CD4-positive, alpha-beta T cell treated with Interleukin-12 subunit alpha and Interleukin-12 subunit beta, for 1 hour (primary cell): Measurements from ENCODE around the gene OPCML.

ENCODE experiments used
- DNase-seq: peaks from one replicate; pipeline ENCODE4 v3.0.0-alpha.2; 2020

Gene OPCML

DNA sequence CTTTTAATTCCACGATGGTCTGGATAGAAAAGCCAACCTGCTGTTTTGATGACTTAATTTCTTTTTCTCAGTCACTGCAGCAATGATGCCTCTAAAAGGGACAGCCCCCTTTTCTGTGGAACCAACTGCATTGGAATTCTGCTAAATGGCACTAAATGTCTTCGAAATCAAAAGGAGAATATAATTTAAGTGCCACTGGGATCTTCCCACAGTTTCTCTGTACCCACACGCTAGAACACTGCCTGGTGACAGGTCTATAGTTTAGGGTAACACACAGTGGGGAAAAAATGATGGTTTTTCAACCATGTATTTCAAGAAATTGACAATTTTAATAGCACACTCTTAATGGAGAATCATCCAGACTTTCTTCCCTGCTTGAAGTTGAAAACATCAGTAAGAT, 182.3 kb downstream of the OPCML start:
- no peak for DNase-seq

DNA sequence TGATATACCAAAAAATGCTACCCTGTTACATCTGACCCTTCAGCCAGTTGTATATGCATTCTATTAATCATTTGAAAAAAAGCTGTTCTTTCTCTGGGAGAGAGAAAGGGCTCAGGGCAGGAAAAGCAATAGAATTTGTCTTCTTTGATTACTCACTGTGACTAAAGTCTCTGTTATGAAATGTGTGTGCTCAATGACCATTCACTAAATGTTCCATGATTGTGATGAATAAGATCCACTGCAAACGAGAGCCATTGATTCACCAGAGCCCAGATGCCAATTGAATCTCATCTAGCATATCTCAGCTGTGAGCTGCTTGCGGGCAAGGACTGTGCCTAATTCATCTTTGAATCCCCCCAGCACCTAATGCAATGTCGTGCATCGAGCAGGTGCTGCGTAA, 184.3 kb downstream of the OPCML start:
- DNase-seq: no peak

DNA sequence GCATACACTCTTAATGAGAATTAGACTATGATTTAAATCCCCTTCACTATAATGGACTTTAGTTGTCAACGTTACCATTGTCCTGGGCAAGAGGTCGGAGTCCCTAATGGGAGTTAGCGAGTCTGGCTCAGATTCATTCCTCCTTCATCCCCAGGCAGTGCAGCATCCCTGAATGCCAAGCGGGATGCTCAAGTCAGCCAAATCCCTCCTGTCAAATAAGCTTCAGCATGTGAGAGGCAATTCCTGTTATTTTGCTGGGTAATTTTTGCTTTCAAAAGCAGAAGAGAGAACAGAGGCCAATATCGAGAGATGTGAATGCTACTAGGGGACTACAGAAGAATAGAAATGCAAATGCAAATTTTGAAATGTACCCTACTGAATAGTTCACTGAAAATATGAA, 186.2 kb downstream of the OPCML start:
- no peak for DNase-seq

DNA sequence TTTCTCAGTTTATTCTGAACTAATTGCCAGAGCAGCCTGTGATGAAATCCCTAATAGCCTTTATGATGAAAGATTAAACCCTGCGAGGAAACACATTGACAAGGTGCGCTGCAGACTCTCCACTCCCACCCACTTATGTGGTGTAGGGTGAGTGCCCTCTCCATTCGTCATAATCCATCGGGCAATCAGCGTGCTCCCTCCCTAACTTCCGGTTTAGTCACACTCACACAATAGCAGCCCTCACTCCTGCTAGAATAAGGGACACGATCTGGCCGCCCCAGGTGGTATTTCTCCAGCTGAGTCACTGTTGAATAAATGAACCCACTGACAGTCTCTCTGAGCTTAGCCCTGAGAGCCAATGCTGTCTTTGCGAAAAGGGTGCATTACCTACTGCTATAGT, 188.3 kb downstream of the OPCML start:
- DNase-seq: no peak

DNA sequence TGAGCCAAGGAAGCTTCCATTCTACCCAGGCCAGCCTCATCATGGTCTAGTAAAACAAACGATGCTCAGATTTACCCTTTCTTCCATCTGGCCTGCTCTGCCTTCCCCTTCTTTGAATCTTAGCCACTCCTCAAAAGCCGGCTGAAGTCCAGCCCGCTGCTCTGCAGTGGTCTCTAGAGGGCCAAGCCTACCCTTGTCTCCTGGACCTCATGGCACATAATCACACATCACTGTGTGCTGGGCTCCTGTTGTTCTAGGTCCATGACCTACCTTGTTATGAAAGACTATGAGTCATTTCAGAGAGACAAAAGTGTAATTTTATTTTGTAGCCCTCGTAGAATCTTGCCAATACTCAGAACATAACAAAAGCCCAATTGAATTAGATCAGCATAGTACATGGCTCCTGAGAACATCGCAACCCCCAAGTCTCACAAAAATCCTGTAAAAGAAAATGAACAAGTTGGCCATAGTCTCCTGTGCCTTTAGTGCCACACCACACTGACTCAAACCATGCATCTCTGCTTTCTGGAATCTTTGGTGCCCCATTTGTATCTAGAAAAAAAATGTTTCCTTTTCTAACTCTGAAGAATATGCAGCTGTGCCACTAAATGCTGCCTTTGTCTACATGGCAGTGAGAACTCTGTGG, 192.7 kb downstream of the OPCML start:
- no peak for DNase-seq

DNA sequence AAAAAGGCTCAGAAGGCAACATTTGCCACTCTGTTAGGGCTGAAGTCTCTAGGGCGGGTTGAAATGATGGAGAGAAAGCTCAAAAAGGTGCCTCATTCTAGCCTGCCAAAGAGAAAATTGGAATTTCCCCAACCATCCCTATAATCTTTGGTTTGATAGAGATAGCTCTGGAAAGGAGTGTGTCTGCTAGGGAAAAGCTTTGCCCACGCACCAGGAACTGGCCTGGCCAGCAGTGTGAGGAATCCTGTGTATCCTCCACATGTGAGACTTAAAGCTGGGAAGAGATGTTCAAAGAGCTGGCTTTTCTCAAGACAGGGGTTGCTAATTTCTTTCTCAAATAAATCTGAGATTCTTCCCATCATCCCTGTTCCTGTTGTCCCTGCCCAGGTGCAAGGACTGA, 193.7 kb downstream of the OPCML start:
- DNase-seq: no peak

DNA sequence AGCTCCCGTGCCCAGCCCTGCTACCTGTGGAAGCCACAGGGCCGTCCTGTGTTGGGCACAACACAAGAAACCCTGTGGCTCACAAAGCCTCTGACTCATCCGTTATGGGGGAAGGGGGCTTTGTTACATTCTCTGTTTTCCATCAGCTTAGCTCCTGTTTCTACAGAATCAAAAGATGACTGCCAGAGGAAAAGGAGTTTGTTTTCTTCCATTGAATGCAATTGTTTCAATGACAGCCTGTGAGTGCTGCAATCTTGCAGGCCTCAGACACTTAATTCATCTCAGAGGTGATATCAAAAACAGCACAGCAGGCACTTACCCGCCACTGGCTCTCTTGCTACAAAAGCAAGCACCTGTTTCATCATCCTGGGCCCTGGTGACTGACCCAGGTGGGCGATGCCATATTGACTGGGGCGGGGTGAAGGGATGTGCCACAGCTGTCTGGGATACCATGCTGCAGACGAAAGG, 194.3 kb downstream of the OPCML start:
- DNase-seq: no peak

DNA sequence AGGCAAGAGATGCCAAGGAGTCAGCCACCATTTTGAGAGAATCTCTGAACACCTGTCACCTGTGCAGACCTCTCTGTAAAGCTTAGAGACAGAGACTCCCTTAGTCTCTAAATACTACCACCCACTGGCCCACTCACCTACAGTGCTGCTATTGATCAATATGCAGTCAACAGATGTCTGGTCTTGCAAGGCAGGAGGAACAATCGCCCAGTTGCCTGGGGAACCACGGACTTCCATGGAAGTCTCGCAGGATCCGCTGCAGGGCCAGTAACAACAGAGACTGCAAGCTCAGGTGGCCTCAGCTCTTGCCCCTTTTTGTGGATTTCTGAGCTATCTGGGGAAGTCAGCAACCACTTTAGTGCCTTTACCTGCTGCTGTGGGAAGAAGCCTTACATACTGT, 195.1 kb downstream of the OPCML start:
- DNase-seq: no peak

DNA sequence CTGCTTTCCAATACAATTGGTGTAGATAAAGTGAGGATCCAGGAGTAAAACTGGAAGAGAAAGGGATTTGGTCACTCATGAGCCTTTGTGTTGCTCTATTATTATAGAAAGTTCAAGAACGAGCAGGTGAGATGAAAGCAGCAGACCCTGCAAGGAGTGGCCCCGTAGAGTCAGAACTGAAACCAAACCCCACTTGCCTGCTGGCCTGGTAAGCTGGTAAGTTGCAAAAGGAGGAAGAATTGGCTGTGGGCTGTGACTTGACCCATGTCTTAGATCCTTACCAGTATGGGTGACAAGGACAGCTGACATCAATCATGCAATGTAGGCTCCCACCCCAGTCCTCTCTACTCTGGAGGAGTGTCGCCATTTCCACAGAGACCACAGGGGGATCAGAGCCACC, 201.3 kb downstream of the OPCML start:
- DNase-seq: no peak

DNA sequence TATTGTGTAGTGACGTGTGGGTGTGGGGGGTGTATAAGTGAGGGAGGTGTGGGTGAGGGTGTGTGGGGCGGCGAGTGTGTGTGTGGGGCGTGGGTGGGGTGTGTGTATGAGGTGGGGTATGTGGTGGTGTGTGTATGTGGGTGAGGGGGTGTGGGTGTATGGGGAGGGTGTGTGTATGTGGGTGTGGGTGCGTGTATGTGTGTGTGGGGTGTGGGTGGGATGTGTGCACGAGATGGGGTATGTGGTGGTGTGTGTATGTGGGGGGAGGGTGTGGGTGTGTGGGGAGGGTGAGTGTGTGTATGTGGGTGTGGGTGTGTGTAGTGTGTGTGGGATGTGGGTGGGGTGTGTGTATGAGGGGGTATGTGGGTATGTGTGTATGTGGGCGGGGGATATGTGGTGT, 205.5 kb downstream of the OPCML start:
- no peak for DNase-seq

DNA sequence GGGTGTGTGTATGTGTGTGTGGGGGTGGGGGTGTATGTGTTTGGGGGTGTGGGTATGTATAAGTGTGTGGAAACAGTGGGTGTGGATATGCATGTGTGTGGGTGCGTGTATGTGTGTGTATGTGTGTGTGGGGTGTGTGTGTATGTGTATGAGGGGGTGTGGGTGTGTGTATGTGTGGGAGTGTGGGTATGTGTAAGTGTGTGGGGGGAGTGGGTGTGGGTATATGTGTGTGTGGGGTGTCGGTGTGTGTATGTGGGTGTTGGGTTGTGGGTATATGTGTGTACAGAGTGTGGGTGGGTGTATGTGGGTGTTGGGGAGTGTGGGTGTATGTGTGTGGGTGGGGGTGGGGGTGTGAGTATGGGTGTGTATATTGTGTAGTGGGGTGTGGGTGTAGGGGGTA, 206.0 kb downstream of the OPCML start:
- no peak for DNase-seq

DNA sequence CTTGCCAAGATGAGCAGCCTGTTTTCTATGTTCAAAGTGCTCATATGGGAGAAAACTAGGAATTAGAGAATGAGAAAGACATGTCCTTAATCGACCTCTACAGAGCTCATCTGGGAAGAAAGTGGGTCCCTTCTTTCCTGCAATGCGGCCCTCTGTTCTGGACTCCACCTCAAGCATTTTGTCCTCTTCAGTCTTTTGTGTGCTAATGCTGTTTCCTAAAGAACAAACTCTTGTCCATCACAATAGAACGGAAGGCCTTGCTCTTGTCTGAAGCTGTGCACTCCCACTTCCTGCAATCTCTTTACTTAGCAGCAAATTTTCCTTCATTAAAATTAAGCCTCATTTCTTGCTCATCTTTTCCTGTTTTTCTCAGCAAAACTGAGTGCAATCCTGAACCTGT, 206.6 kb downstream of the OPCML start:
- no peak for DNase-seq

DNA sequence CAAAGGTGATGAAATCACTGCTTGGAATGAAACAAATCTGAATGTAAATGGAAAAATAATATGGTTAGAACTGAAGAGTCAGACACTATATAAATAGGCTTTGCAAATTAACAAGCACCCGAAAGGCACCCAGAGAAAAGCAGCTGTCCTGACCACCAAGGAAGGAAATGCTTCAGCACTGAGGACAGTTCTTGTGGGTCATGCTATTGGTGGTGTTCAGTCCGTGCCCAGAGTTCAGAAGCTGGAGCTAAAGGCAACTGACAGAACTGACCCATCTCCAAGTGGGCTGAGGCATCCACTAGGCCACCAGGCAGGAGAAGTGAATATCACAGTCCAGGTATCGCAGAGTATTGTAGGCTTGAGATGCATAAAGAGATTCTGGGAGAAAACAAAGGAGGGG, 208.9 kb downstream of the OPCML start:
- no peak for DNase-seq

DNA sequence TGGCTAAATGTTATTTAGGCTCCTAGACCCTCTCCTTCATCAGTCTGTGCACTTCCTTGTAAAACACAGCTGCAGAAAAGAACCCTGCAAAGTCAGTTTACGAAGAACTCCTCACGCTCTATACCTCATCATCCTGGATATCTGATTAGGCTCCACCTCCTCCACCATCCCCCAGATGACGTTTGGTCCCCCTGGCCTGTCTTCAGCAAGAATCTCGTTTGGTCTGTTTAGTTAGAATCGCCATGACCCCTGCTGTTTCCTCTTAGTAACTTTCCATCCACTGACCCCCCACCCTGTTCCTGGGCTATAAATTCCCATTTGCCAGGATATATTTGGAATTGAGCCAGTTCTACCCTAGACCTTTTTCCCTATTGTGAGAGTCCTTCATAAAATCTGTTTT, 214.1 kb downstream of the OPCML start:
- no peak for DNase-seq

DNA sequence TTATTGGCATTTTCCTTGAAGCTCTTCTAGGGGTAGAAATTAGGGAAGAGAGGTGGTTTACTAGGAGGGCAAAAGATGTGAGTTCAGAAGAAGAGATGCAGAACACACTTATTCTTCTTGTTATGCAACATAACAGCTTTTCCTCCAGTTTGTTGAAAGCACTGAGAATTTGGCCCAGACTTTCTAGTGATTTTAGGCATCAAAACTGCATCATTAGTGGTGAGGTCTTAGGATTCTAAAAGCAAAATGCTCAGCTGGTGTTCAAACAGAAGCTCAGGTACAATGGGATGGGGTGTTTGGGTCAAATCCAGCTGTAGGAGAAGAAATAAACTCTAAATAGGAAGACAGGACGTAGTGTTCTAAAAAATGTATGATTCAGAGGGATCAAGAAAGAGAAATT, 221.1 kb downstream of the OPCML start:
- DNase-seq: no peak

DNA sequence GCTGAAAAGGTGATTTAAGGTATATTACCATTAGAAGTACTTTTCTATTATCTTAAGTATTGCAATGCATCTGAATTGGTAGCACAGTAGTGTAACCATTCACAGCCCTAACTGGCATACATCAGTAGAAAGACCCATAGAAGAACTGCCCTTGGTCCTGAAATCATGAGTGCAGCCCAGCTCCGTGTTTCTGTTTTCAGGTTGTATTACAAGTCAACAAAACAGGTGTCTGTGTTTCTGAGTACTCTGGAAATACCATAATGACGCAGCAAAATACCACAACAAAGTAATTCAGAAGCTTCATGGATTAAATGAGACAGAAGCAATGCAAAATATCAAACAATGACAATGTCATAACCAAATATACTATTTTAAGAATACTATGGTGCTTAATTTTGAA, 226.3 kb downstream of the OPCML start:
- no peak for DNase-seq

DNA sequence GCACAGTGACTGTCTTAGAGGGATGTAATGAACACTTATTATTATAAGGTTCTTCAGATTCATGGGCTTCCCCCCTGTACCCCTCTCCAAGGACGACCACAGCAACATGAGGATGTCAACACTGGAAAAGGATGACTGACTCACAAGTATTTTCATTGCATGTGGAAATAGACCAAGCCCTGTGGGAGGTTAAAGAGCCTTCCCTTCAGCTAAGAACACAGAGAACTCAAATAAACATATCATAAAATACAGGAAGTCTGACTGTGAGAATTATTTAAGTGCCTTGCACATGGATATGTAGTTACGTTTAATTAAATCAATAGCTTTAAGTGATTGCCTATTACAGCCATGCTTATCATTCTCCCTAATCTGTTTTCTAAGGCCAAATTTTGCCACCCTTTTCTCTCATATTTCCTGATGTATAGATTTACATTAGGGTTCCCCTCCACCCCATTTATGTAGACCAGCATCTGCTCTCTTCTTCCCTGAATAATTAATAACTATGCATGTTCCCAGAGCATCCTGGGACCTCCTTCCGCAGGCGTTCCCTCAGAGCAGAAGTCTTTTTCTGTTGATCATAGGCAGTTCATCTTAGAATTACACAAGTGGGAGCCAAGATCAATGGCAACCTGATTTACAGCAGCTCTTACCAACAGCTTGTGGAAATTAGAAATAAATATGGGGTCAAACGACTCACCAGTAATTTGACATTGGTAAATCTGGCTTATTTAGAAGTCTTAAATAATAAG, 226.9 kb downstream of the OPCML start:
- no peak for DNase-seq

DNA sequence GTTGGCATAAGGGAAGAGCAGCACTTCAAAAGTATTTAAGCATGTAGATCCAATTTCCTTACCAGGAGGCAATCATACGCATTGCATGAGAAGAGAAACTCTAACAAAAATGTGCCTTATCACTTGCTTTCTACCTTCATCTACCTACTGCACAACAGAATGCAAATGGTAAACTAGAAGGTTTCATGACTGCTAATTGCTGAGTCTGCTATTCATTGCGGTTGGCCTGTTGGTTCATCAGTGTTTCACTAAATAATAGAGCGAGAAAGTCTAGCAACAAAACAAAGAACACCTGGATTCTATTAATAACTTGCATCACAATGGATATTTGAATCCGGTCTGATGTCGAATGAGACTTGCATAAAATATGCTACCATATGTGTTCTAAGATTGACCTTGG, 229.0 kb downstream of the OPCML start:
- DNase-seq: no peak

DNA sequence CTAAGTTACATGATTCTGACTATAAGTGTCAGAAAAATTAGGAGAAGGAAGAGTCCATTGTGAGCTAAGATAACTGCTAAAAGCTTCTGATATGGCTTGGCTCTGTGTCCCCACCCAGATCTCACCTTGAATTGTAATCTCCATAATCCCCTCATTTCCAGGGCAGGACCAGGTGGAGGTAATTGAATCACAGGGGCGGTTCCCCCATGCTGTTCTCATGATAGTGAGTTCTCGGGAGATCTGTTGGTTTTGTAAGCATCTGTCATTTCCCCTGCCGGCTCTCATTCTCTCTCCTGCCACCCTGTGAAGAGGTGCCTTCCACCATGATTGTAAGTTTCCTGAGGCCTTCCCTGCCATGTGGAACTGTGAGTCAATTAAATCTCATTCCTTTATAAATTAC, 230.2 kb downstream of the OPCML start:
- no peak for DNase-seq

DNA sequence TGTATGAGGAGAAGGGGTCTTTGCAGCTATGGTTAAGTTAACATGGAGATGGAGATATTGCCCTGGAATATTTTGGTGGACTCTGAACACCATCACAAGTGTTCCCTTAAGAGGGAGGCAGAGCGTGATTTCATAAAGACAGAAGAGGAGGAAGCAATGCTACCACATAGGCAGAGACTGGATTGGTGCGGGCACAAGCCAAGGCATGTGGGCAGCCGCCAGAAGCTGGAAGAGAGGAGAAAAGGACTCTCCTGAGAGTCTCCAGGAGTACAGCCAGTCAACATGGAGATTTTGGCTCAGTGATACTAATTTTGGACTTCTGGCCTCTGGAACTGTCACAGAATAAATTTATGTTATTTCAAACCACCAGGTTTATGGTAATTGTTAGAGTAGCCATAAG, 231.6 kb downstream of the OPCML start:
- no peak for DNase-seq

DNA sequence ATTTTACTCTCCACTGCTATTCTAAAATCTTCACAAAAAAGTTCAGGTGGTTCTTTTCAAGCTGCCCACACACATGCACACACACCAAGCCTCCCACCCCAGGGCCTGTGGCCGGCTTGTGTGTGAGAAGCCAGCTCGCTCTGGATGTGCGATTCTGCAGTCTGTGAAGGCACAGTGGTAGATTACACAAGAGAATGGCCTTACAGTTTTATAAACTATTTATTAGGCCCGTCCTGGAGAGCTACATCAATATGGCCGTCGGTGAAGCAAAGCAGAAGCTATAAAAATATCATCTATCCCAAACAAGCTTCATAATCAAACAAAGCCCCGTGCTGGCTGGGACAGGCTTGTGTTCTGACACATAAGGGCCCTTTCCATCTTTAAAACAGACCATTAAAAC, 240.5 kb downstream of the OPCML start:
- DNase-seq: no peak

DNA sequence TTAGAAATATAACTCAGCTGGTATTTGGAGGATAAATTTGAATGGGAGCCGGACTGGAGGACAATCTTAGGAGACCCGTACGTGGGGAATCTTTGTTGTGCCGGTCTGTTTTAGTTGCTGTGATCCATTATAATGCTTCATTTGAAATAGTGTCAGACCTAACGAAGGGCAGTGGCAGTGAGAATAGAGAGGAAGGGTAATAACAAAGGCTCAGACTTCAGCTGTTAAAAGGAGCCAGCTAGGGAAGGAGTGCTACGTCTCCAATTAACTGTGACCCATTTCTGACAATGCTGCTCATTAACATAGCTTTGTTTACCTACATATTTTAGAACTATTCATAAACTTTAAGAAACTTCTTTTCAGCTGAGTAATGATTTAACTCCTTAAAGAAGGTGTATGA, 246.9 kb downstream of the OPCML start:
- DNase-seq: no peak

DNA sequence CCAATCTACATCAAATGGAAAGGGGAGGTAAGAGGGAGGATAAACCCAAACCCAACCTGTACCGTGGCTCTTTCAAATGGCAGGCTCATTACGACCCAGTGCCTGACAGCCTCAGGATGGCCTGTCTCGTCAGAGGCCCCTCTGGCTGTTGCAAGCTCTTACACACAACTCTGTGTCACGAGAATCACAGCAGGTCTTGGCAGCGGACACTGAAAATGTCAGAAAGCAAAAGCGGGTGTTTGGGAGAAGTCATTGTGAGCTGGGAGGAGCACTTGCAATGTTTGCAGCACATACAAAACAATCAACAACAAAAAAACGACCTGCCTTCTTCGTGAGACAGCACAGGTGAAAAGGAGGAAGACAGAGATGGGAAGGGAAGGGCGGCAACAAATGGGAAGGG, 248.1 kb downstream of the OPCML start:
- no peak for DNase-seq

DNA sequence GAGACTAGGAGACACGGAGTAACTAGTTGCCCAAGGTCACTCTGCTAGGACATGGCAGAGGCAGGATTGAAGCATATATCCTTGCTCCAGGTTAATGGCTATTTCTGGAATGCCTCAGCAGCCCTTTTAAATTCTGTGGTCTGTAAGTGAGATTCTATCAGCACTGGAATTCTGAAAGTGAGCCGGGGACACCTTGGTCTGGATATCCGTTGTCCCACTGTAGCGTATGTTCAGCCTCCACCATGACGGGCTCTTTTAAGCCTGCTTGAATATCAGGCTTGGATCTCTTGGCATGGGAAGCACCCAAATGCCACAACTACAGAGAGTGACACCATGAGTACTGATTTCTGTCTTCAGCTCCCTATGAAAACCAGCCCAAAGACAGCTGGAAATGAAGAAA, 254.4 kb downstream of the OPCML start:
- DNase-seq: no peak
